Measurements from ENCODE around the gene ILK. TPM values are rescaled to one million over a fixed set of nuclear protein-coding genes. Genes with fewer than 3 reads are reported as not detected.

ILK gene
- total RNA-seq, 4 donors from 2014 or later, result 139 to 148 (median 140) TPM

- Histone ChIP-seq H3K27me3 (no peaks in the 10 kb centered on the region), H3K4me3 (no peak overlapping the region), H3K36me3 (peaks cover 7 to 42% (median 22%) of the 10 kb centered on the region in 3 donors), H3K4me1 (peaks cover 0 to 82% (median 43%) of the 10 kb centered on the region in 4 donors), H3K9me3 (no peaks in the 10 kb centered on the region), H3K27ac (peak overlapping the region in 3 of 4 donors; percentile 18 to 99 (median 97))
- no peak for DNase-seq (ENCODE audit: low spot score in 2 of 2)
- WGBS, 2 donors, result 74 to 78% methylated on average over 14 of the region's 14 CpGs
- TF ChIP-seq POLR2A (IDR thresholded peaks at IDR 0.05) (no peak), EP300 (IDR thresholded peaks at IDR 0.05) (no peak)
- TF ChIP-seq, protein P1, sequence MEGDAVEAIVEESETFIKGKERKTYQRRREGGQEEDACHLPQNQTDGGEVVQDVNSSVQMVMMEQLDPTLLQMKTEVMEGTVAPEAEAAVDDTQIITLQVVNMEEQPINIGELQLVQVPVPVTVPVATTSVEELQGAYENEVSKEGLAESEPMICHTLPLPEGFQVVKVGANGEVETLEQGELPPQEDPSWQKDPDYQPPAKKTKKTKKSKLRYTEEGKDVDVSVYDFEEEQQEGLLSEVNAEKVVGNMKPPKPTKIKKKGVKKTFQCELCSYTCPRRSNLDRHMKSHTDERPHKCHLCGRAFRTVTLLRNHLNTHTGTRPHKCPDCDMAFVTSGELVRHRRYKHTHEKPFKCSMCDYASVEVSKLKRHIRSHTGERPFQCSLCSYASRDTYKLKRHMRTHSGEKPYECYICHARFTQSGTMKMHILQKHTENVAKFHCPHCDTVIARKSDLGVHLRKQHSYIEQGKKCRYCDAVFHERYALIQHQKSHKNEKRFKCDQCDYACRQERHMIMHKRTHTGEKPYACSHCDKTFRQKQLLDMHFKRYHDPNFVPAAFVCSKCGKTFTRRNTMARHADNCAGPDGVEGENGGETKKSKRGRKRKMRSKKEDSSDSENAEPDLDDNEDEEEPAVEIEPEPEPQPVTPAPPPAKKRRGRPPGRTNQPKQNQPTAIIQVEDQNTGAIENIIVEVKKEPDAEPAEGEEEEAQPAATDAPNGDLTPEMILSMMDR (IDR thresholded peaks at IDR 0.05), result no peak
Measured at GRCh38 chr11:6608726-6609501, 5.3 kb downstream of the ILK start.

- TF ChIP-seq POLR2A (IDR thresholded peaks at IDR 0.05) (no peak), EP300 (IDR thresholded peaks at IDR 0.05) (no peak)
- TF ChIP-seq, protein P1 (IDR thresholded peaks at IDR 0.05), result no peak
- Histone ChIP-seq H3K4me1 (peaks cover 0 to 80% (median 43%) of the 10 kb centered on the region in 4 donors), H3K36me3 (peaks cover 7 to 49% (median 22%) of the 10 kb centered on the region in 3 donors), H3K4me3 (no peak overlapping the region), H3K27me3 (no peaks in the 10 kb centered on the region), H3K9me3 (no peaks in the 10 kb centered on the region), H3K27ac (peak overlapping the region in 2 of 4 donors; percentile 97 to 99)
- WGBS, 2 donors, result 56 to 63% methylated on average over 8 of the region's 8 CpGs
- no peak for DNase-seq (ENCODE audit: low spot score in 2 of 2)
Measured at GRCh38 chr11:6609502-6610015, 6.0 kb downstream of the ILK start.

DNA sequence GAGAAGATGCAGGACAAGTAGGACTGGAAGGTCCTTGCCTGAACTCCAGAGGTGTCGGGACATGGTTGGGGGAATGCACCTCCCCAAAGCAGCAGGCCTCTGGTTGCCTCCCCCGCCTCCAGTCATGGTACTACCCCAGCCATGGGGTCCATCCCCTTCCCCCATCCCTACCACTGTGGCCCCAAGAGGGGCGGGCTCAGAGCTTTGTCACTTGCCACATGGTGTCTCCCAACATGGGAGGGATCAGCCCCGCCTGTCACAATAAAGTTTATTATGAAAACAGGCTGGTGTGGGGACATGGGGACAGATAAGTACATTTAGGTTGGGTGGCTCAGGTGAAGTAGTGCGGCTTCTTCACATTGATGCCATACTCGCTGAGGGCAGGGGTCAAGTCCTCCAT lies 7.0 kb downstream of the ILK start:
- Histone ChIP-seq H3K9me3 (no peaks in the 10 kb centered on the region), H3K36me3 (peaks cover 7 to 59% (median 32%) of the 10 kb centered on the region in 3 donors), H3K4me3 (peak overlapping the region in 1 of 4 donors; percentile 78), H3K4me1 (peaks cover 0 to 70% (median 33%) of the 10 kb centered on the region in 4 donors), H3K27ac (peak overlapping the region in 2 of 4 donors; percentile 98 to 100), H3K27me3 (no peaks in the 10 kb centered on the region)
- no peak for DNase-seq (ENCODE audit: low spot score in 2 of 2)
- WGBS, 2 donors, result 84 to 86% methylated on average over 6 of the region's 6 CpGs
- TF ChIP-seq POLR2A (IDR thresholded peaks at IDR 0.05) (no peak), EP300 (IDR thresholded peaks at IDR 0.05) (no peak)
- TF ChIP-seq, protein P1 (IDR thresholded peaks at IDR 0.05), result no peak

DNA sequence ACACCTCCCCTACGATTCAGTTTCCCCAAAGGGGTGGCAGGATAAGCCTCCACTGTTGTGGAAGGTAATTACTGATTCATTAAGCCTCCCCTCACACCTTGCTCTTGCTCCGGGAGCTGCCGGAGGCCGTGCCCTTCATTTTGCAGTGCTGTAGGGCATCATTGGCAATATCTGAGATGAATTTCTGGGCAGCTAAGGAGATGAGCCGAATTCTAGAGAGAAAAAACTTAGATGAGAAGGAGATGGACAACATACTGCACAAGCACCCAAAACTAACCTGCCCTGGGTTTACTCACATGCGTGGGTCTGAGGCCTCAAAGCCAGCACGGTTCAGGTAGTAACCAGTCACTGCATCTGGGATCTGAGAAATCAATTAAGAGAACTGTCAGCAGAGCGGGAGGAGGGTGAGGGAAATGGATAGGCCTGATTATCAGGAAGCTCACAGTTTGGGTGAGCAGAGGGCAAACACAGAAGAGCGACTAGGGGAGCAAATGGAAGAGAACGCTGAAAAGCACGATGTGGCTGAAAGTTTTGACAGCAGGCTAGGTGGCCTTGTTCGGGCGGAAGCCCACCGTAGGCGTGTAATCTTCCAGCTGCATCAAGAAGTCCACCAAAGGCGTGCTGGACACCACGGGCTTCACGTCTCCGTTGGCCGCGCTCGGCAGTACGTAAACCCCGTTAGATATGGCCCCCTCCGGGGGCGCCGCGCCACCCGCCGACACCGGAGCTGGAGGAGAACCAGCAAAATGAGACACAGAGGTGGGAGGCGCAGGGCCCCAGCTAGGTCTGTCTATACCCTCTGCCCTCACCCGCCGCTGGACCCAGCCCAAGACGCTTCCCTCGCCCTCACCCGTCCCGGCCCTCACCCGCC lies 7.8 kb downstream of the ILK start:
- Histone ChIP-seq H3K4me3 (peak overlapping the region; percentile 51 to 93 (median 79)), H3K27ac (peak overlapping the region; percentile 93 to 100 (median 96)), H3K4me1 (peaks cover 0 to 63% (median 26%) of the 10 kb centered on the region in 4 donors), H3K36me3 (peaks cover 7 to 67% (median 32%) of the 10 kb centered on the region in 3 donors), H3K27me3 (no peaks in the 10 kb centered on the region), H3K9me3 (no peaks in the 10 kb centered on the region)
- WGBS, 2 donors, result 15 to 16% methylated on average over 29 to 31 of the region's 39 CpGs
- TF ChIP-seq POLR2A (IDR thresholded peaks at IDR 0.05) (no peak), EP300 (IDR thresholded peaks at IDR 0.05) (no peak)
- TF ChIP-seq, protein P1 (IDR thresholded peaks at IDR 0.05), result no peak
- no peak for DNase-seq (ENCODE audit: low spot score in 2 of 2)

Data from tibial nerve (tissue), 4 donors.